ENCODE results near the gene ADAMTS17.

DNA sequence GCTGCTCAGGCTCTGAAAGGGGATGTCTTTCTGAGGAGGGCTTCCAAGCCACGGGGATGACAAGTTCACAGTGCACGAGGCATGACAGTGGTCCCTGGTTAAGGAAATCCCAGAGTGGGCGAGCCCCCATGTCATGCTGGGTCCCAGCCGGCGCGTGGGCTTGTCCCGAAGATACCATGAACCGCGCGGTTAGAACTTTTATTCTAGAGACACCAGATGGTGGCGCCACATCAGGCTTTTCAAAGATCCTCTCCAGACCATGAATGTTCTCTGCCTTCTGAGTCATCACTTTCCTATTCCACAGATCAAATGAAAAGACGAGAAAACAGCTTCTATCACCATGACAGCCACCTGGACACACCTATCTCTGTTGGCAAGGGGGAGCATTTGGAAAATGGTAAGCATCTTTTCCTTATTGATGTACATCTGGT lies 380.7 kb downstream of the ADAMTS17 start:
- TF ChIP-seq, protein P1, sequence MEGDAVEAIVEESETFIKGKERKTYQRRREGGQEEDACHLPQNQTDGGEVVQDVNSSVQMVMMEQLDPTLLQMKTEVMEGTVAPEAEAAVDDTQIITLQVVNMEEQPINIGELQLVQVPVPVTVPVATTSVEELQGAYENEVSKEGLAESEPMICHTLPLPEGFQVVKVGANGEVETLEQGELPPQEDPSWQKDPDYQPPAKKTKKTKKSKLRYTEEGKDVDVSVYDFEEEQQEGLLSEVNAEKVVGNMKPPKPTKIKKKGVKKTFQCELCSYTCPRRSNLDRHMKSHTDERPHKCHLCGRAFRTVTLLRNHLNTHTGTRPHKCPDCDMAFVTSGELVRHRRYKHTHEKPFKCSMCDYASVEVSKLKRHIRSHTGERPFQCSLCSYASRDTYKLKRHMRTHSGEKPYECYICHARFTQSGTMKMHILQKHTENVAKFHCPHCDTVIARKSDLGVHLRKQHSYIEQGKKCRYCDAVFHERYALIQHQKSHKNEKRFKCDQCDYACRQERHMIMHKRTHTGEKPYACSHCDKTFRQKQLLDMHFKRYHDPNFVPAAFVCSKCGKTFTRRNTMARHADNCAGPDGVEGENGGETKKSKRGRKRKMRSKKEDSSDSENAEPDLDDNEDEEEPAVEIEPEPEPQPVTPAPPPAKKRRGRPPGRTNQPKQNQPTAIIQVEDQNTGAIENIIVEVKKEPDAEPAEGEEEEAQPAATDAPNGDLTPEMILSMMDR (IDR thresholded peaks at IDR 0.05 in 2 of 3, conservative IDR thresholded peaks at IDR 0.05 in 1 of 3; ENCODE audit: insufficient read depth in 2 of 3, low read depth in 1 of 3, low read length in 3 of 3): peak; percentile 13 to 42 (median 40); a peak in 3 of 6 replicates
- TF ChIP-seq, protein P2, sequence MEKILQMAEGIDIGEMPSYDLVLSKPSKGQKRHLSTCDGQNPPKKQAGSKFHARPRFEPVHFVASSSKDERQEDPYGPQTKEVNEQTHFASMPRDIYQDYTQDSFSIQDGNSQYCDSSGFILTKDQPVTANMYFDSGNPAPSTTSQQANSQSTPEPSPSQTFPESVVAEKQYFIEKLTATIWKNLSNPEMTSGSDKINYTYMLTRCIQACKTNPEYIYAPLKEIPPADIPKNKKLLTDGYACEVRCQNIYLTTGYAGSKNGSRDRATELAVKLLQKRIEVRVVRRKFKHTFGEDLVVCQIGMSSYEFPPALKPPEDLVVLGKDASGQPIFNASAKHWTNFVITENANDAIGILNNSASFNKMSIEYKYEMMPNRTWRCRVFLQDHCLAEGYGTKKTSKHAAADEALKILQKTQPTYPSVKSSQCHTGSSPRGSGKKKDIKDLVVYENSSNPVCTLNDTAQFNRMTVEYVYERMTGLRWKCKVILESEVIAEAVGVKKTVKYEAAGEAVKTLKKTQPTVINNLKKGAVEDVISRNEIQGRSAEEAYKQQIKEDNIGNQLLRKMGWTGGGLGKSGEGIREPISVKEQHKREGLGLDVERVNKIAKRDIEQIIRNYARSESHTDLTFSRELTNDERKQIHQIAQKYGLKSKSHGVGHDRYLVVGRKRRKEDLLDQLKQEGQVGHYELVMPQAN (IDR thresholded peaks at IDR 0.05; ENCODE audit: borderline replicate concordance): no peak
- TF ChIP-seq ZNF239 (CRISPR knock-in tag; IDR thresholded peaks at IDR 0.05): no peak
- TF ChIP-seq ZNF707 (CRISPR knock-in tag; conservative IDR thresholded peaks at IDR 0.05): no peak
- TF ChIP-seq GABPA (tag; conservative IDR thresholded peaks at IDR 0.05; ENCODE audit: low read depth): no peak
- no peak for TF ChIP-seq NFXL1 (CRISPR knock-in tag; IDR thresholded peaks at IDR 0.05)
- TF ChIP-seq POLR2A (conservative IDR thresholded peaks at IDR 0.05): no peak
